Skin of body (tissue), 2 donors: ENCODE results near the gene FAM98C. TPM values are rescaled to one million over a fixed set of nuclear protein-coding genes. Genes with fewer than 3 reads are reported as not detected.
A peak's percentile ranks its signal among the peaks of the same experiment; 100 is the strongest.
"Not testable (repeated sequence)": the region's sequence is repeated elsewhere in the genome, so short reads cannot be mapped to it uniquely, and the experiment has no call there.

ENCODE experiments used
- DNase-seq: peaks from one replicate; lab custom pipeline; 2025; lab: John Stamatoyannopoulos, UW
- total RNA-seq: library from RNA; depleted of rRNA; stranded (reverse); fragments of >200 nt; gene quantifications from one replicate; pipeline ENCODE4 v1.2.3, GENCODE V29; 2014

FAM98C gene
- 6.2 TPM for total RNA-seq

DNA sequence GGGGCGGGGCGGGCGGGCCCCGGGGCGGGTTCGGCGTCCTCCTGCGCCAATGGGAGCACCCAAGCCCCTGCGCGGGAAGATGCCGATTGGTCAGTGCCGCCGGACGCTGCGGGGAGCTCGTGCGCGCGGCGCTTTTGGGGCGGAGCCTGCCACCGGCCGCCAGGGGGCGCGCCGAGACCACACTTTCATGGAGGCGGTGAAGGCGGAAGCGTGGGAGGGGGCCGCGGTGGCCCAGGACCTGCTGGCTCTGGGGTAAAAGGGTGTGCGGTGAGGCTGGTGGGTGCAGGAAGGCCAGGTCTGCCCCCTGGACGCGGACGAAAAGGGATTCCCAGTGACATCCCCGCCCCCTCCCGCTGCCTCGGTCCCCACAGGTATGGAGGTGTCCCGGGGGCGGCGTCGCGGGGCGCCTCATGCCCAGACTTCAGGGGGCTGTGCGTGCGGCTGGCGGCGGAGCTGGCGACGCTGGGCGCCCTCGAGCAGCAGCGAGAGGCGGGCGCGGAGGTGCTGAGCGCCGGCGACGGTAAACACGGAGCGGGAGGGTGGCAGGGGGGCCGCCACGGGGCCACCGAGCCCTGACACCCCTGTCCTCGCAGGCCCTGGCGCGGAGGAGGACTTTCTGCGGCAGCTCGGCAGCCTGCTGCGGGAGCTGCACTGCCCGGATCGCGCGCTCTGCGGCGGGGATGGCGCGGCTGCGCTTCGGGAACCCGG is at the start of gene FAM98C:
TSS of gene FAM98C (plus strand) at position 127 of the 708 bp plus-strand sequence. CDS start at position 188, 61 bp downstream.
- peak; percentile 97 for DNase-seq

DNA sequence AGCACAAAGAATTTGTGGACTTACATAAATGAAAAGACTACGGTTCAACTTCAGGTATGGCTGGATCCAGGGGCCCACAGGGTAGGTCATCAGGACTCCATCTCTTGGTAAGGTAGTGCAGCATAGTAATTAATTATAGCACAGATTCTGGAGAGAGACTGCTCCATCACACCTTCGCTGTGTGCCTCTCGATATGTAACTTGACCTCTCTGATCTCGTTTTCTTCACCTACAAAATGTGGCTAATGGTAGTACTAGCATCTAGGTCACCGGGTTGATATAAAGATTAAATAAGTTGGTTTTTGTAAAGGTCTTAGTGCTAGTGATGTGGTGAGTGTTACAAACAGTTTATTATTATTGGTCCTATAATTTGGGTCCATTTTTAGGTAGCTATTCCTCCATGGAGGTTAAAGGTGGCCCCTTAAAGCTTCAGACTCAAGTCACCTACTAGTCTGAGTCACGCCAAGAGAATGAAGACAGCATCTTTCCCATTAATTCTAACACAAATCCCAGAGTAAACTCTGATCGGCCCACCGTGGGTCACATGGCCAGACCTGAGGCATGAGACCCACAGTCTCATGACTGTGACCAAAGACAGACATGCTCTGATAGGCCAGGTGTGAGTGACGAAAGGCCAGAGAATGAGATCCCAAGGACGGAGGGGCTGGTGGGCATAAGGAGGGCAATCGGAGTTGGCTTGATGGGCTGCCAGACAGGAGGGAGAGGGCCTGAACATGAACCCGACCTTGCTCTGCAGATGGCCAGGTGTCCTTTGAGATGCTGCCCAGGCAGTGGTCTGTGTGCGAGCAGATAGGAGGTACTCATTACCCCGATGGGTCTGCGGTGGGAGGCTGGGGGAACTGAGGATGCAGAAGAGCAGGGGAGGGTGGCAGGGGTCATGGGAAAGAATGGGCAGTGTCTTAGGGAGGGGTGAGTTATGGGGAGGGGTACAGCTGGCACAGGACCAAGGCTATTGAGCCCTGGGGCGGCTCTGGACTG is 46.9 kb upstream of the FAM98C start:
- no peak for DNase-seq

DNA sequence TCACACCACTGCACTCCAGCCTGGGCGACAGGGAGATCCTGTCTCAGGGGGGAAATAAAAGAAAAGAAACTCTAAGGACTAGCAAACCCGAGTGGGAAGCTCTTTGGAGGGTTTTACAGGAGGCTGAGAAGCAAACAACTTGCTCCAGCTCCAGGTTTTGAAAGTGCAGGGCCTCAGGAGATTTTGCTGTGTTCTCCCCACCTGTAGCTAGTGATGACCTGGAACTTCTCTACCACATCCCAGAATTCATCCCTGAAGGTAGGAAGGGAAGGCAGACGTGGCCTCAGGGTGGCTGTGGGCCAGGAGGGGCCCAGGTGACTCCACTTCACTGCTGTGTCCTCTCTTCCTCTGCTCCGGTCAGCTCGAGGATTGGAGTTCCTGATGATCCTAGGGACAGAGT is 44.8 kb upstream of the FAM98C start:
- no peak for DNase-seq

DNA sequence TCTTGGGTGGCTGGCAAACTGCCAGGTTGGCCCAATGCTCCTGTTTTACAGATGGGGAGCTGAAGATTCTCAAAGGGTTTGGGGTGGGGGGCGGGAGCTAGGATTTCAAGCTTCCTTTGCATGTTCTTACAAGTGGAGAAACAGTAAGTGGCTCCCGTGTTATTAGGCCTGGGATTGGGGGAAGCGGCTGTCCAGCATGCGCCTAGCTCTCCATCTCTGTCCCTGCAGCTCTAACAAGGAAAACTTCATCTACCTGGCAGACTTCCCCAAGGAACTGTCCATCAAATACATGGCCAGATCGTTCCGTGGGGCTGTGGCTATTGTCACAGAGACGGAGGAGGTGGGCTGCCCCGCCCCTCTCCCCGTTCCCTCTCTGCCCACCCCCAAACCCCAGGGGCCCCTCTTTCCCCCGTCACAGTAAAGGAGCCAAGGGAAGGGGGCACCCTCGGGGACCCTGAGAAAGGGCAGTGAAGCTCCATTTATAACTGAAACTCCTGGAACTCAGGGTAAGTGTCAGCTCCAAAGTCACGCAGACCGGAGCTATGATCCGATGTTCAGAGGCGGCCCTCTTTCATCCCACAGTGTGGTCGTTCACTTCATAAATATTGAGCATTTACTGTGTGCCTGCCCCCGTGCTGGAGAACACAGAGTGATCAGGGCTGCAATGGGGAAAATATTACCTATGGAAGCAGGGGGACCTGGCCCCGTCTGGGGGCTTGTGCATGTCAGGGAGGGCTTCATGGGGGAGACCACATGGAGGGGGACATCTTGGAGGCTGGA is 43.5 kb upstream of the FAM98C start:
- DNase-seq: no peak

DNA sequence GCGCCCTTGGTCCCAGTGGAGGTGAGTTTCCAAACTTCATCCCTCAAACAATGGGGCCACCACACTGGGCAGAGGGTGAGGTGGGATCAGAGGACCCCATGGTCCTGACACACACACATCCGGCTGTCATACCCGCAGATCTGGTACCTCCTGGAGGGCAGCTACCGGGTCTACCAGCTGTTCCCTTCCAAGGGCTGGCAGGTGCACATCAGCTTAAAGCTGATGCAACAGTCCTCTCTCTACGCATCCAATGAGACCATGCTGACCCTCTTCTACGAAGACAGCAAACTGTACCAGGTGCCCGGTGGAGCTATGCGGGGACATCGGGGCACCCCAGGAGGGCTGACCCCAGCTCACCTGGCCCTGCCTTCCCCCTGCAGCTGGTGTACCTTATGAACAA is 42.5 kb upstream of the FAM98C start:
- no peak for DNase-seq

DNA sequence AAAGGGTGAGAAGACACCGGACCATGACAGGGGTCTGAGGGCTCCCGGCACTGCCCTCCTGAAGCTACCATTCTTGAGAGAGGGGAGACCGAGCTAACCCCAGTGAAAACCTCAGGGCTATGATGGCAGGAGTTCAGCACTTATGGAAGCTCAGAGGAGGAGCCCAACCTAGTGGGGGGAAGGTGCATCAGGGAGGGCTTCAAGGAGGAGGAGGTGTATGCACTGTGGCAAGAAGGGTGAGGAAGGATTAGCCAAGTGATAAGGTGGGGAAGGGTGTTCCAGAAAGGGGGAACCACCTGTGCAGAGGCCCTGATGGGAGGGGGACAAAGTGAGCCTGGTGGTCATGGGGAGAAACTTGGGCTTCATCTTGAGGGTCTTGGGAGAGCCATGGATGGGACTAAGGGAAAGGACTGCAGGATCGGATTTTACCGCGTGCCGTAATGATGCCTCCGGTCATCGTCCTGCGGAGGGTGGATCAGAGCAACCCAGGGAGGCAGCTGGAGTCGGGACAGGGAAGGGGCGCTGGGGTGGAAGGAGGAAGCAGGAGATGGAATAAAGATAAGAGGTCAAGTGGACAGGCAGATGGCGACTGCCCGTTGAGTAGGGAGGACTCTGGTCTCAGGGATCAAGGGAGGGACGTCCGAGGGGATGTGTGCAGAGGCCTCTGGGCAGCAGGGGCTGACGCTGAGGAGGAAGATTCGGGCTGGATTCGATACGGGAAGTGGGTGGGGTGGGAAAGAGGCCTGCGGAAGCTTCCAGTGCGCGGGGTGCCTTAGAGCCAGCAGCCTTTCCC is 41.9 kb upstream of the FAM98C start:
- no peak for DNase-seq

DNA sequence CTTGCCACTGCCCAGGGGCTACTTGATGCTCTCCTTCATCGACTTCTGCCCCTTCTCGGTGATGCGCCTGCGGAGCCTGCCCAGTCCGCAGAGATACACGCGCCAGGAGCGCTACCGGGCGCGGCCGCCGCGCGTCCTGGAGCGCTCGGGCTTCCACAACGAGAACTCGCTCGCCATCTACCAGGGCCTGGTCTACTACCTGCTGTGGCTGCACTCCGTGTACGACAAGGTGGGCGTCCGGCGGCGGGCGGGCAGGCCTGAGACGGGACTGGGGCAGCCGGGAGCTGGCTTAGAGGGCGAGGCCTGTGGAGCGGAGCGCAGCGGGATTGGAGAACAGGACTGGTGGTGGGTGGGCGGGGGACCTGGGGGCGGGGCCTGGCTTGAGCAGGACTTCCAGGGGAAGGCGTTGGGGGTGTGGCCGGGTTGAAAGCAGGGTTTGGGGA is 41.2 kb upstream of the FAM98C start:
- DNase-seq: no peak

DNA sequence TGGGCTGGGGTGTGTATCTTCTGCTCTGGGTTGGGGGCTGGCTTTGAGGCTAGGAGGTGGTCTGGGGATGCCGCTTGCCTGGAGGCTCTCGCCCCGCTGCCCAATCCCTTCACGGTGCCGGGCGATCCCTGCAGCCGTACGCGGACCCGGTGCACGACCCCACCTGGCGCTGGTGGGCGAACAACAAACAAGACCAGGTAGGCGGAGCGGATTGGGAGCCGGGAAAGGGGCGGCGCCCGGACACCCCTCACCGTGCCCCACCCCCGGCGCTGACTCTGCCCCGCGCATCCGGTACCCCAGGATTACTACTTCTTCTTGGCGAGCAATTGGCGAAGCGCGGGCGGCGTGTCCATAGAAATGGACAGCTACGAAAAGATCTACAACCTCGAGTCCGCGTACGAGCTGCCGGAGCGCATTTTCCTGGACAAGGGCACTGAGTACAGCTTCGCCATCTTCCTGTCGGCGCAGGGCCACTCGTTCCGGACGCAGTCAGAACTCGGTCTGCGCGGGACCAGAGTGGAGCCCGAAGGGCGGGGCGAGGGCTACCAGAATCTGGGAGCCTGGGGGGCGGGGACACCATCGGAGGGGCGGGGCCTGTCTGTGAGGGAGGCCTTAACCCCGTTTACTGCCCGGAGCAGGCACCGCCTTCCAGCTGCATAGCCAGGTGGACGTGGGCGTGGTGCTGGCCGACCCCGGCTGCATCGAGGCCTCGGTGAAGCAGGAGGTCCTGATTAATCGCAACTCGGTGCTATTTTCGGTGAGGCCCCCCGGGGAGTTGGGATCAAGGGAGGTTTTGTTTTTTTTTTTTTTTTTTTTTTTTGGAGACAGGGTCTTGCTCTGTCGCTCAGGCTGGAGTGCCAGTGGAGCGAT is 40.6 kb upstream of the FAM98C start:
- no peak for DNase-seq

DNA sequence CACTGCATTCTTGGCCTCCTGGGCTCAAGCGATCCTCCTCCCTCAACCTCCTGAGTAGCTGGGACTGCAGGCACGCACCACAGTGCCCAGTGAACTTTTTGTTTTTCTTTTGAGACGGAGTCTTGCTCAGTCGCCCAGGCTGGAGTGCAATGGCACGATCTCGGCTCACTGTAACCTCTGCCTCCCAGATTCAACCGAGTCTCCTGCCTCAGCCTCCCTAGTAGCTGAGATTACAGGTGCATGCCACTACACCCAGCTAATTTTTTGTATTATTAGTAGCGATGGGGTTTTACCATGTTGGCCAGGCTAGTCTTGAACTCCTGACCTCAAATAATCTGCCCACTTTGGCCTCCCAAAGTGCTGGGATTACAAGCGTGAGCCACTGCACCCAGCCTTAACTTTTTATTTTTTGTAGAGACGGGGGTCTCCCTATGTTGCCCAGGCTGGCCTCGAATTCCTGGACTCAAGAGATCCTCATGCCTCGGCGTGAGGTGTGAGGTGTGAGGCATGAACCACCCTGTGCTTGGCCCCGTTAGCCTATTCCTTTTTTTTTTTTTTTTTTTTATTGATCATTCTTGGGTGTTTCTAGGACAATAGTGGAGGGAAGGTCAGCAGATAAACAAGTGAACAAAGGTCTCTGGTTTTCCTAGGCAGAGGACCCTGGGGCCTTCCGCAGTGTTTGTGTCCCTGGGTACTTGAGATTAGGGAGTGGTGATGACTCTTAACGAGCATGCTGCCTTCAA is 39.8 kb upstream of the FAM98C start:
- not testable (repeated sequence) for DNase-seq

DNA sequence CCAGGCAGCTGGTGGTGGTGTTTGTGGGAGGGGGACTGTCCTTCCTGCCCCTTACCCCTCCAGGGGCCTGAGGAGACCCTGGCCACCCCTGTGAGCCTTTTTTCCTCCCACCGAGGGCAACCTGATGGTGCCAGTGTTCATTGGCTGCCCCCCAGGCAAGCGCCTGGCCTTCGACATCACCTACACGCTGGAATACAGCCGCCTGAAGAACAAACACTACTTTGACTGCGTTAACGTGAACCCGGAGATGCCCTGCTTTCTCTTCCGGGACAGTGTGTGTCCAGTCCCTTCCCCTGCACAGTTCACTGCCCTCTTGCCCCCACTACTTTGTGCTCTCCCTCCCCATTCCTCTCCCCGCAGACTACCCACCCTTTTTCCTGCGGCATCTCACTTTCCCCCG is 35.9 kb upstream of the FAM98C start:
- no peak for DNase-seq

DNA sequence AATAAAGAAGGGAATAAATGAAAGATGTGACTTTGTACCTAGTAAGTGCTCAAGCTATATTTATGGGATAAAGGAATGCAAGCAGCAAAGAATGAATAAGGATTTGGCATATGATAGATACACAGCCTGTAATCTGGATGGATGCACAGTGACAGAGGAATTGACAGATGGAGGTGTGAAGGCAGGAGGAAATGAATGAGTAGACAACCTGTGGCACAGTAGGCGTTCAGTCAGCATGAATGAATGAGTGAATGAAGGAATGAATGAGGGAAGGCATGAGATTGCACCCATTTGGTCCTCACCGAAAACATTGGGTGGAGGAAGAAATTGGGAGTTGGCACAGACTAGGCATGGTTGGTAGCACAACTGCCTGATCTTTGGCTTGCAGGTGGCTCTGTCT is 33.3 kb upstream of the FAM98C start:
- DNase-seq: no peak

DNA sequence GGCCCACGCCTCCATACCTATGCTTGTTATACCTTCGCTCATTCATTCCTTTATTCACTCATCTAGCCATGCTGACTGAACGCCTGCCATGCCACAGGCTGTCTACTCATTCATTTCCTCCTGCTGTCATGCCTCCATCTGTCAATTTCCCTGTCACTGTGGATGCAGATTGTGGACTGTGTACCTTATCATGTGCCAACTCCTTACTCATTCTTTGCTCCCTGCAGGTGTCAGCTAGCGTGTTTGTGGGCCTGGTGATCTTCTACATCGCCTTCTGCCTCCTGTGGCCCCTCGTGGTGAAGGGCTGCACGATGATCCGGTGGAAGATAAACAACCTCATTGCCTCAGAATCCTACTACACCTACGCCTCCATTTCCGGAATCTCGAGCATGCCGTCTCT is 32.6 kb upstream of the FAM98C start:
- DNase-seq: no peak

DNA sequence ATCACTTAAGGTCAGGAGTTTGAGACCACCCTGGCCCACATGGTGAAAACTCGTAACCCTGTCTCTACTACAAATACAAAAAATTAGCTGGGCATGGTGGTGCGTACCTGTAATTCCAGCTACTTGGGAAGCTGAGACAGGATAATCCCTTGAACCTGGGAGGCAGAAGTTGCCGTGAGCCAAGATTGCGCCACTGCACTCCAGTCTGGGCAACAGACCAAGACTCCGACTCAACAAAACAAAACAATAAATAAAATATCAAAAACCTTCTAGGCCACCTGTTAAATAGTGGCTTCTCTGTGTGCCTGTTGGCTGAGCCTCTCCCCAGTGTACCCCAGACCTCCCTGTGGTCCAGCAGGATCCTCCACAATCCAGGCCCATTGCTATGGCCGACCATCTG is 31.8 kb upstream of the FAM98C start:
- DNase-seq: no peak

DNA sequence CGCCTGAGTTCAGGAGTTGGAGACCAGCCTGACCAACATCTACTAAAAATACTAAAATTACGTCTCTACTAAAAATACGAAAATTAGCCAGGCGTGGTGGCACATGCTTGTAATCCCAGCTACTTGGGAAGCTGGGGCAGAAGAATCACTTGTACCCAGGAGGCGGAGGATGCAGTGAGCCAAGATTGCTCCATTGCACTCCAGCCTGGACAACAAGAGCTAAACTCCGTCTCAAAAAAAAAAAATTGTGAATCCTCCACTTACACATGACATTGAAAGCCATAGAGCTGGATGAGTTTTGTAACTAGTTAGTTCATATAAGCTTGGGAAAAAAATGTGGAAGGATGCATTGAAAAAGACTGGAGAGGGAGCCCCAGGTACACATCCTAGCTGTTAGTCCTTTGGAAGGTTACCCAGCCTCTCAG is 29.0 kb upstream of the FAM98C start:
- no peak for DNase-seq

DNA sequence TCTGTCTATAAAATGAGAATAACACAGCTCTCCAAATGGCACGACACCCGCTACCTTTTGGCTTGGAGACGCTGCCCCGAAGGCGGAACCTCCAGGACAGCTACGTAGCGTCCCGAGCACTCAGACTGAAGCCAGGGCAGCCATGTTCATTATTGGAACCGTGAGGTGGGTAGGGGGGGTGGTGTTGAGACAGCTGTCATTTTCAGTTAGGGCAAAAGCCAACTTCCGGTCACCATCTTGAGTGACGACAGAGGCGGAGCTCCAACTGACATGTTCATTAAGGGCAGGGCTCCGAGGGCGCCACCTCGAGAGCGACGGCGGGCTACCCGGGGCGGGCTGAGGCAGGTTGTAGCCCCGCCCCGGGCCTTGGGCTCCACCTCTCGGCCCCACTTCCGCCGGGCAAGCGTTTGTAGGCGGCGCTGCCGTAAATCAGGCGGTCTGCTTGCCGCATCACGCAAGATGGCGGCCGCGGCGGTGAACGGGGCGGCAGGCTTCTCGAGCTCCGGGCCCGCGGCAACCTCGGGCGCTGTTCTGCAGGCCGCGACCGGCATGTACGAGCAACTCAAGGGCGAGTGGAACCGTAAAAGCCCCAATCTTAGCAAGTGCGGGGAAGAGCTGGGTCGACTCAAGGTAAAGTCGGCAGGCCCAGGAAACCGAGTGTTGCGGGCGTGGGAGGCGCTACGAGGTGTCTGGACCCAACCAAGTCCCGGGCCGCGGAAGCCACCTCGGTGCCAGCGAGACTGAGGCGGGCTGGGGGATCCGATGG is 28.4 kb upstream of the FAM98C start, which contains the start of gene PSMD8:
TSS of gene PSMD8 (plus strand) at position 240 of the 766 bp plus-strand sequence. CDS start at position 271, 31 bp downstream.
- peak; percentile 99 for DNase-seq

DNA sequence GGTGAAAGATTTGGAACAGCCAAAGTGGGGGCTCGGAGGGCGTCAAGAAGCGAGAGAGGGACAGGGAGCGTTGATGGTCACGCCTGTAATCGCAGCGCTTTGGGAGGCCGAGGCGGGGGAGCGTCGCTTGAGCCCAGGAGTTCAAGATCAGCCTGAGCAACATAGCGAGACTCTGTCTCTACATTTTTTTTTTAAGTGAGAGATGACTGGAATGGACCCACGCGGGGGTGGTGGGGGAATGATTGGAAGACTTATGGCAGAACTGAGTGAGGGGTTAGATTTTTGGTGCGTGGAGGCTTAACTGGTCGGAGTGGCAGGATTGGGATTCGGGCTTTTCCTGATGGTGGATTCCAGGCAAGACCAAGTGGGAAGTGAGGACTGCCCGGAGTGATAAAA is 27.8 kb upstream of the FAM98C start:
- no peak for DNase-seq

DNA sequence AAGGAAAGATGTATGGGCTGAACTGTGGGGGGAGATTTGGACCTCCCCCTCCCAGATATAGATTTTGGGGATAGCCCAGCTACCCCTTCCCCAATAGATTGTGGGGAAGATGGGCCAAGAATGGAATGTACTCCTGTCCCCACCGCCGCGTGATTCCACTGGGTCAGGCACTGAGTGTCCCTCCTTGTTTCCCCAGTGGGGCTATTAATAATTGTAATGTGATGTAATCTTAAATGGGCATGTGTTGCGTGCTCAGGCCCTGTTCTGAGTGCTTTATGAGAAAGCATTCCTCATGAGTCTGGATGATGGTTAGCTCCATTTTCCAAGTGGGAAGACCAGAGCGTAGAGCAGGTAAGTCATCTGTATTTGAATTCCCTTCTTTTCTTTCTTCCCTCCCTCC is 27.1 kb upstream of the FAM98C start:
- DNase-seq: no peak

DNA sequence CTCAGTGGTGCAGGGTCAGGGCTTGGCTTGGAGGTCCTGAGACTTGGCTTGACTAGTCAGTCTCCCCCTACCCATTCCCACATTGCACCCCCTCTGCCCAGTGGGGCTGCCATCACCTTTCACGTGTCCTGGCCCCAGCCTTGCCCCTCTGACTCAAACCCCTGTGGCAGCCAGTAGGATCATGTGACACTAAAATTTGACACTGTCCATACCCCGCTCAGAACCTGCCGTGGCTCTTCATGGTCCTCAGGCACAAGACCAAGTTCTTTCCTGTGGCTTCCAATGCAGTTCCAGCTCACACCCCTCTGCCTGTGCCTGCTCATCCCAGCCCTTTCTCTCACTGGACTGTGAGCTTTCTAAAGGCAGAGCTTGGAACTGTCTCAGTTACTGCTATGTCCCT is 26.3 kb upstream of the FAM98C start:
- DNase-seq: no peak
